Peyer's patch (tissue), 4 donors: Measurements from ENCODE around the gene ZNF444. TPM values are rescaled to one million over a fixed set of nuclear protein-coding genes. Genes with fewer than 3 reads are reported as not detected.

ENCODE experiments used
- DNase-seq, 3 donors: peaks; one replicate each; pipeline ENCODE4 v3.0.0-alpha.2; 2017 to 2019
- H3K27ac ChIP-seq, 4 donors: fragments of 200-600 bp; sonication (generic); one replicate each; pipeline ENCODE4 v1.5.1; 2016 to 2019
- H3K27me3 ChIP-seq, 2 donors: fragments of 200-600 bp; sonication (generic); one replicate each; pipeline ENCODE4 v1.5.1; 2019
- H3K36me3 ChIP-seq, 3 donors: fragments of 200-600 bp; sonication (generic); one replicate each; pipeline ENCODE4 v1.5.1; 2016 to 2019
- H3K4me1 ChIP-seq, 4 donors: fragments of 200-600 bp; sonication (generic); one replicate each; pipeline ENCODE4 v1.5.1; 2016 to 2019
- H3K4me3 ChIP-seq, 4 donors: fragments of 200-600 bp; sonication (generic); 1 replicate in 3 of 4; 2 replicates in 1 of 4; pipeline ENCODE4 v1.5.1; 2016 to 2019; ENCODE audit warnings: mild to moderate bottlenecking in 1 of 4
- H3K9me3 ChIP-seq, 4 donors: fragments of 200-600 bp; sonication (generic); one replicate each; pipeline ENCODE4 v1.5.1; 2016 to 2019; ENCODE audit warnings: mild to moderate bottlenecking in 1 of 4
- CTCF ChIP-seq, 6 experiments: fragments of 450-650 bp in 4 of 6; fragments of 200-600 bp in 2 of 6; sonication (generic) in 1 of 6; IDR thresholded peaks; one replicate each; pipeline ENCODE4 v1.5.1; 2017 to 2019; ENCODE audit warnings: antibody characterized with exemption in 6 of 6, mild to moderate bottlenecking in 3 of 6, moderate library complexity in 1 of 6
- POLR2A ChIP-seq, 2 donors: fragments of 450-650 bp; IDR thresholded peaks; one replicate each; pipeline ENCODE4 v1.5.1; 2017; ENCODE audit warnings: antibody characterized with exemption in 2 of 2, mild to moderate bottlenecking in 2 of 2, moderate library complexity in 2 of 2
- total RNA-seq, 4 donors: library from RNA; depleted of rRNA; stranded (reverse); fragments of >200 nt; gene quantifications; one replicate each; pipeline ENCODE4 v1.1.0, GENCODE V29; 2016

Gene ZNF444
- total RNA-seq, 4 donors from 2014 or later: 22.1 to 49.9 (median 33.2) TPM

GRCh38 chr19:56158170-56158757, 17.2 kb downstream of the ZNF444 start:
- Histone ChIP-seq H3K9me3 (no peaks in the 10 kb centered on the region), H3K36me3 (peaks cover 0 to 20% (median 0%) of the 10 kb centered on the region in 3 donors), H3K4me3 (no peak overlapping the region), H3K27ac (no peak overlapping the region), H3K4me1 (no peaks in the 10 kb centered on the region), H3K27me3 (no peaks in the 10 kb centered on the region)
- no peak for TF ChIP-seq POLR2A (IDR thresholded peaks at IDR 0.05)
- TF ChIP-seq CTCF (IDR thresholded peaks at IDR 0.05): no peak
- DNase-seq: no peak

GRCh38 chr19:56159009-56159559, 18.0 kb downstream of the ZNF444 start:
- H3K4me1 ChIP-seq: no peaks in the 10 kb centered on the region
- no peak overlapping the region for H3K4me3 ChIP-seq
- DNase-seq: no peak
- H3K27me3 ChIP-seq: no peaks in the 10 kb centered on the region
- peaks cover 0 to 20% (median 0%) of the 10 kb centered on the region in 3 donors for H3K36me3 ChIP-seq
- TF ChIP-seq CTCF (IDR thresholded peaks at IDR 0.05) (no peak), POLR2A (IDR thresholded peaks at IDR 0.05) (no peak)
- no peak overlapping the region for H3K27ac ChIP-seq
- no peaks in the 10 kb centered on the region for H3K9me3 ChIP-seq

- Histone ChIP-seq H3K4me3 (no peak overlapping the region), H3K36me3 (peaks cover 0 to 18% (median 0%) of the 10 kb centered on the region in 3 donors), H3K9me3 (no peaks in the 10 kb centered on the region), H3K27ac (no peak overlapping the region), H3K4me1 (no peaks in the 10 kb centered on the region), H3K27me3 (no peaks in the 10 kb centered on the region)
- TF ChIP-seq POLR2A (IDR thresholded peaks at IDR 0.05) (no peak), CTCF (IDR thresholded peaks at IDR 0.05) (no peak)
- DNase-seq: no peak
Observed at GRCh38 chr19:56159622-56160271, 18.7 kb downstream of the ZNF444 start.

- no peak for DNase-seq
- Histone ChIP-seq H3K9me3 (no peaks in the 10 kb centered on the region), H3K27ac (no peak overlapping the region), H3K4me3 (no peak overlapping the region), H3K36me3 (peaks cover 0 to 16% (median 0%) of the 10 kb centered on the region in 3 donors), H3K27me3 (no peaks in the 10 kb centered on the region), H3K4me1 (no peaks in the 10 kb centered on the region)
- TF ChIP-seq POLR2A (IDR thresholded peaks at IDR 0.05): no peak
Observed at GRCh38 chr19:56161534-56161933, 20.4 kb downstream of the ZNF444 start.

- TF ChIP-seq CTCF (IDR thresholded peaks at IDR 0.05): no peak
- no peak for TF ChIP-seq POLR2A (IDR thresholded peaks at IDR 0.05)
- peaks cover 0 to 16% (median 0%) of the 10 kb centered on the region in 3 donors for H3K36me3 ChIP-seq
- H3K4me3 ChIP-seq: no peak overlapping the region
- no peaks in the 10 kb centered on the region for H3K4me1 ChIP-seq
- H3K27me3 ChIP-seq: no peaks in the 10 kb centered on the region
- no peak for DNase-seq
- H3K9me3 ChIP-seq: no peaks in the 10 kb centered on the region
- no peak overlapping the region for H3K27ac ChIP-seq
Observed at GRCh38 chr19:56162258-56162657, 21.2 kb downstream of the ZNF444 start.

- H3K36me3 ChIP-seq: peaks cover 0 to 16% (median 0%) of the 10 kb centered on the region in 3 donors
- DNase-seq: no peak
- H3K9me3 ChIP-seq: no peaks in the 10 kb centered on the region
- no peak overlapping the region for H3K27ac ChIP-seq
- H3K4me3 ChIP-seq: no peak overlapping the region
- no peaks in the 10 kb centered on the region for H3K27me3 ChIP-seq
- TF ChIP-seq POLR2A (IDR thresholded peaks at IDR 0.05) (no peak), CTCF (IDR thresholded peaks at IDR 0.05) (no peak)
- no peaks in the 10 kb centered on the region for H3K4me1 ChIP-seq
Observed at GRCh38 chr19:56163097-56163496, 22.0 kb downstream of the ZNF444 start.
